Hepatocyte (in vitro differentiated cells): ENCODE data around the gene CDK14. TPM values are rescaled to one million over a fixed set of nuclear protein-coding genes. Genes with fewer than 3 reads are reported as not detected.

Experiments used
- DNase-seq: peaks from one replicate; pipeline ENCODE4 v3.0.0-alpha.2; 2016; ENCODE audit warnings: low spot score
- H2AFZ ChIP-seq: fragments of 200-600 bp; sonication (generic); 2 replicates; pipeline ENCODE4 v1.6.0; 2016; ENCODE audit warnings: antibody characterized with exemption, mild to moderate bottlenecking
- H3K27ac ChIP-seq: fragments of 200-600 bp; sonication (generic); 2 replicates; pipeline ENCODE4 v1.5.1; 2016; ENCODE audit warnings: mild to moderate bottlenecking
- H3K27me3 ChIP-seq: fragments of 200-600 bp; sonication (generic); 2 replicates; pipeline ENCODE4 v1.6.1; 2016
- H3K36me3 ChIP-seq: fragments of 200-600 bp; sonication (generic); replicated peaks from 2 replicates; pipeline ENCODE4 v1.5.1; 2016; ENCODE audit warnings: low read depth; ENCODE audit not compliant: insufficient read depth
- H3K4me1 ChIP-seq: fragments of 200-600 bp; sonication (generic); 2 replicates; pipeline ENCODE4 v1.5.1; 2016; ENCODE audit warnings: mild to moderate bottlenecking, moderate library complexity; ENCODE audit not compliant: insufficient read depth
- H3K4me2 ChIP-seq: fragments of 200-600 bp; sonication (generic); 2 replicates; pipeline ENCODE4 v1.6.0; 2016
- H3K4me3 ChIP-seq: fragments of 200-600 bp; sonication (generic); 2 replicates; pipeline ENCODE4 v1.5.1; 2016; ENCODE audit warnings: mild to moderate bottlenecking
- H3K79me2 ChIP-seq: fragments of 200-600 bp; sonication (generic); 2 replicates; pipeline ENCODE4 v1.6.0; 2017; ENCODE audit warnings: mild to moderate bottlenecking
- H3K9me2 ChIP-seq: fragments of 200-600 bp; sonication (generic); replicated peaks from 2 replicates; pipeline ENCODE4 v1.6.0; 2017; ENCODE audit warnings: mild to moderate bottlenecking; ENCODE audit not compliant: insufficient read depth
- H3K9me3 ChIP-seq: fragments of 200-600 bp; sonication (generic); 2 replicates; pipeline ENCODE4 v1.5.1; 2016; ENCODE audit warnings: low read depth, mild to moderate bottlenecking
- H4K20me1 ChIP-seq: fragments of 200-600 bp; sonication (generic); 2 replicates; pipeline ENCODE4 v1.6.0; 2016; ENCODE audit warnings: mild to moderate bottlenecking; ENCODE audit not compliant: insufficient read depth, poor library complexity, severe bottlenecking
- CTCF ChIP-seq: fragments of 200-600 bp; sonication (generic); IDR thresholded peaks from 2 replicates; pipeline ENCODE4 v1.5.1; 2016; ENCODE audit warnings: antibody characterized with exemption, mild to moderate bottlenecking; ENCODE audit not compliant: poor library complexity
- EZH2 ChIP-seq: fragments of 200-600 bp; sonication (generic); IDR thresholded peaks from 2 replicates; pipeline ENCODE4 v1.6.1; 2016; ENCODE audit warnings: antibody characterized with exemption, mild to moderate bottlenecking, borderline replicate concordance
- EZH2phosphoT487 ChIP-seq: fragments of 200-600 bp; sonication (generic); IDR thresholded peaks from one replicate; pipeline ENCODE4 v1.6.1; 2018; ENCODE audit warnings: antibody characterized with exemption, mild to moderate bottlenecking, low read depth, moderate library complexity; ENCODE audit not compliant: unreplicated experiment, severe bottlenecking
- WGBS: methylation state at CpG from one replicate; pipeline ENCODE4 v1.1.6; 2016; ENCODE audit warnings: low lambda C conversion rate; ENCODE audit errors: missing lambda C conversion rate; 5-methylcytosine and 5-hydroxymethylcytosine counted together
- polyA plus RNA-seq: library from polyadenylated mRNA; unstranded; fragments of >200 nt; fragmentation: Nextera tagmentation; extraction: Ambion mirVana; gene quantifications from 2 replicates; pipeline ENCODE4 v1.2.1, GENCODE V29; 2016
- total RNA-seq: library from RNA; depleted of rRNA; stranded (reverse); fragments of >200 nt; gene quantifications from 2 replicates; pipeline ENCODE4 v1.2.3, GENCODE V29; 2014

Gene CDK14
- total and polyA plus RNA-seq, 2 experiments from 2014 or later, result 8.6 to 23.5 TPM

GRCh38 chr7:90834771-90835170 is 238.7 kb downstream of the CDK14 start:
- 53% methylated on average over 2 of the region's 2 CpGs for WGBS
- Histone ChIP-seq H3K4me3 (no peak overlapping the region), H3K36me3 (no peaks in the 10 kb centered on the region), H2AFZ (no peak overlapping the region), H3K4me1 (no peaks in the 10 kb centered on the region), H3K4me2 (no peak overlapping the region), H3K79me2 (no peaks in the 10 kb centered on the region), H3K27me3 (no peaks in the 10 kb centered on the region), H4K20me1 (no peaks in the 10 kb centered on the region), H3K9me2 (no peaks in the 10 kb centered on the region), H3K9me3 (no peaks in the 10 kb centered on the region), H3K27ac (no peak overlapping the region)
- TF ChIP-seq EZH2, result no peak
- TF ChIP-seq CTCF, result no peak
- TF ChIP-seq EZH2phosphoT487, result no peak
- no peak for DNase-seq

- H3K79me2 ChIP-seq, result no peaks in the 10 kb centered on the region
- no peaks in the 10 kb centered on the region for H3K36me3 ChIP-seq
- no peak overlapping the region for H3K4me2 ChIP-seq
- H3K4me3 ChIP-seq, result no peak overlapping the region
- no peaks in the 10 kb centered on the region for H3K9me3 ChIP-seq
- H4K20me1 ChIP-seq, result no peaks in the 10 kb centered on the region
- no peak overlapping the region for H2AFZ ChIP-seq
- no peaks in the 10 kb centered on the region for H3K4me1 ChIP-seq
- H3K27ac ChIP-seq, result no peak overlapping the region
- H3K27me3 ChIP-seq, result no peaks in the 10 kb centered on the region
- no peaks in the 10 kb centered on the region for H3K9me2 ChIP-seq
- no peak for DNase-seq
- 96% methylated on average over 1 of the region's 1 CpG for WGBS
- TF ChIP-seq EZH2phosphoT487, result no peak
- TF ChIP-seq EZH2, result no peak
- no peak for TF ChIP-seq CTCF
Observed at GRCh38 chr7:90835861-90836260, 239.7 kb downstream of the CDK14 start.

GRCh38 chr7:90836937-90837336 is 240.8 kb downstream of the CDK14 start:
- H3K4me3 ChIP-seq, result no peak overlapping the region
- no peak overlapping the region for H3K27ac ChIP-seq
- WGBS, result 54% methylated on average over 1 of the region's 2 CpGs
- no peak overlapping the region for H2AFZ ChIP-seq
- H3K27me3 ChIP-seq, result no peaks in the 10 kb centered on the region
- no peaks in the 10 kb centered on the region for H3K36me3 ChIP-seq
- H3K4me1 ChIP-seq, result no peaks in the 10 kb centered on the region
- TF ChIP-seq CTCF, result no peak
- no peak for TF ChIP-seq EZH2phosphoT487
- no peak for TF ChIP-seq EZH2
- H3K9me2 ChIP-seq, result no peaks in the 10 kb centered on the region
- no peaks in the 10 kb centered on the region for H4K20me1 ChIP-seq
- H3K4me2 ChIP-seq, result no peak overlapping the region
- no peaks in the 10 kb centered on the region for H3K79me2 ChIP-seq
- no peaks in the 10 kb centered on the region for H3K9me3 ChIP-seq
- no peak for DNase-seq

- DNase-seq, result no peak
- H3K79me2 ChIP-seq, result no peaks in the 10 kb centered on the region
- no peaks in the 10 kb centered on the region for H3K4me1 ChIP-seq
- no peak overlapping the region for H3K4me2 ChIP-seq
- no peak overlapping the region for H3K27ac ChIP-seq
- H3K36me3 ChIP-seq, result no peaks in the 10 kb centered on the region
- H3K9me3 ChIP-seq, result no peaks in the 10 kb centered on the region
- H2AFZ ChIP-seq, result no peak overlapping the region
- no peaks in the 10 kb centered on the region for H3K9me2 ChIP-seq
- H3K4me3 ChIP-seq, result no peak overlapping the region
- H3K27me3 ChIP-seq, result no peaks in the 10 kb centered on the region
- H4K20me1 ChIP-seq, result no peaks in the 10 kb centered on the region
- WGBS, result 98% methylated on average over 8 of the region's 8 CpGs
- TF ChIP-seq EZH2phosphoT487, result no peak
Observed at GRCh38 chr7:90838799-90839198, 242.7 kb downstream of the CDK14 start.
